SK-N-SH (cell line): Measurements from ENCODE around the gene UMODL1. TPM values are rescaled to one million over a fixed set of nuclear protein-coding genes. Genes with fewer than 3 reads are reported as not detected.

Experiments
- CHD2 ChIP-seq: fragments of 150-350 bp; IDR thresholded peaks from 2 replicates; pipeline ENCODE4 v1.6.1; 2018; ENCODE audit warnings: low read length; ENCODE audit not compliant: partially characterized antibody
- ELF1 ChIP-seq: IDR thresholded peaks from 2 replicates; pipeline ENCODE4 v1.4.0; 2012
- EP300 ChIP-seq, 2 experiments: IDR thresholded peaks; 2 replicates each; pipeline versions ENCODE4 v1.4.0 to v1.6.1; 2012; ENCODE audit warnings: borderline replicate concordance in 1 of 2, low read depth in 1 of 2, low read length in 1 of 2
- FOXM1 ChIP-seq: IDR thresholded peaks from 2 replicates; pipeline ENCODE4 v1.4.0; 2012; ENCODE audit warnings: low read depth, mild to moderate bottlenecking
- JUND ChIP-seq: IDR thresholded peaks from 2 replicates; pipeline ENCODE4 v1.4.0; 2012
- POLR2AphosphoS5 ChIP-seq: IDR thresholded peaks from 2 replicates; pipeline ENCODE4 v1.6.1; 2012; ENCODE audit warnings: low read depth, low read length
- polyA plus RNA-seq, 3 experiments: library from polyadenylated mRNA; depleted of rRNA; stranded (reverse); fragments of >200 nt; gene quantifications; 2 replicates each; pipeline ENCODE4 v1.2.3, GENCODE V29; 2012
- TF ChIP-seq, protein P1 (sequence below): IDR thresholded peaks from 2 replicates; pipeline ENCODE4 v1.6.1; 2012; ENCODE audit warnings: mild to moderate bottlenecking, low read depth, low read length, moderate library complexity
- TF ChIP-seq, protein P2 (sequence below): IDR thresholded peaks from 2 replicates; pipeline ENCODE4; 2012
- TF ChIP-seq, protein P3 (sequence below): IDR thresholded peaks from 2 replicates; pipeline ENCODE4 v1.4.0; 2012; ENCODE audit warnings: low read depth
- TF ChIP-seq, protein P4 (sequence below): fragments of 200-600 bp; sonication (generic); IDR thresholded peaks from 2 replicates; pipeline ENCODE4 v1.6.1; 2017; ENCODE audit warnings: antibody characterized with exemption, mild to moderate bottlenecking, moderate library complexity
- TF ChIP-seq, protein P5 (sequence below): fragments of 150-350 bp; IDR thresholded peaks from 2 replicates; pipeline ENCODE4 v1.6.1; 2017; ENCODE audit warnings: antibody characterized with exemption, low read length, low read depth, borderline replicate concordance

Gene UMODL1
- polyA plus RNA-seq, 1 of the 3 experiments (the other 2 are of a cell fraction): not detected

DNA sequence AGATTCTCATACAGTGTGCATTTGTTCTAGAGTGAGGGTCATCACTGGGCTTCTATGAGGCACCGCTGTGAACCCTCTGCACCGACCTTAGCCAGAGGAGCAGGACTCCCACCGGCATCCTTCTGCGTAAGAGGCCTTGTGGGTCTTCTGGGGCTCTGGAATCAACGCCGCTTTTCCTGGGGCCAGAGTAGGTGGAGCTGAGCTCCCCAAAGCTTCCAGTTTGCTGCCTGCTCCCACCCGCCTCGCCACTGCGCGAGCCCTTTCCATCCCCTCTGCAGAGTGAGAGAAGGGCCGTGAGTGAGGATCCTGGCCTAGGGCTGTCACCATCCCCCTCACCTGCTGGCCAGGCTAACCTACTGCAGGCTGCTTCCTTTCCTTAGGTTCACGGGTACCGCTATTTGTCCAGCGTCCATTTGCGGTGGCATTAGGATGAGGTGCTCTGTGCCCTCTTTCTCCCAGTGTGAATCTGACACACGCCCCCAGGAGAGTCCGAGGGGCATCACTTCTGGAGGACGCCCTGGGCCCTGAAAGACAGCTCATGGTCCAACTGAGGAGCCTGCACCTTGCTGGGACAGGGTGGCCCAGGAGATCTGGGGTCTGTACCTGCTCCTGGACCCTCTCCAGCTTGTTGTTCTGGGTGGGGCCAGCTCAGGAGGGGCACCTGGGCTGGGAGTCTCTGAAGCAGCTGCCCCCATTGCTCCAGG, 36.2 kb downstream of the UMODL1 start (continued):
- TF ChIP-seq, protein P1, sequence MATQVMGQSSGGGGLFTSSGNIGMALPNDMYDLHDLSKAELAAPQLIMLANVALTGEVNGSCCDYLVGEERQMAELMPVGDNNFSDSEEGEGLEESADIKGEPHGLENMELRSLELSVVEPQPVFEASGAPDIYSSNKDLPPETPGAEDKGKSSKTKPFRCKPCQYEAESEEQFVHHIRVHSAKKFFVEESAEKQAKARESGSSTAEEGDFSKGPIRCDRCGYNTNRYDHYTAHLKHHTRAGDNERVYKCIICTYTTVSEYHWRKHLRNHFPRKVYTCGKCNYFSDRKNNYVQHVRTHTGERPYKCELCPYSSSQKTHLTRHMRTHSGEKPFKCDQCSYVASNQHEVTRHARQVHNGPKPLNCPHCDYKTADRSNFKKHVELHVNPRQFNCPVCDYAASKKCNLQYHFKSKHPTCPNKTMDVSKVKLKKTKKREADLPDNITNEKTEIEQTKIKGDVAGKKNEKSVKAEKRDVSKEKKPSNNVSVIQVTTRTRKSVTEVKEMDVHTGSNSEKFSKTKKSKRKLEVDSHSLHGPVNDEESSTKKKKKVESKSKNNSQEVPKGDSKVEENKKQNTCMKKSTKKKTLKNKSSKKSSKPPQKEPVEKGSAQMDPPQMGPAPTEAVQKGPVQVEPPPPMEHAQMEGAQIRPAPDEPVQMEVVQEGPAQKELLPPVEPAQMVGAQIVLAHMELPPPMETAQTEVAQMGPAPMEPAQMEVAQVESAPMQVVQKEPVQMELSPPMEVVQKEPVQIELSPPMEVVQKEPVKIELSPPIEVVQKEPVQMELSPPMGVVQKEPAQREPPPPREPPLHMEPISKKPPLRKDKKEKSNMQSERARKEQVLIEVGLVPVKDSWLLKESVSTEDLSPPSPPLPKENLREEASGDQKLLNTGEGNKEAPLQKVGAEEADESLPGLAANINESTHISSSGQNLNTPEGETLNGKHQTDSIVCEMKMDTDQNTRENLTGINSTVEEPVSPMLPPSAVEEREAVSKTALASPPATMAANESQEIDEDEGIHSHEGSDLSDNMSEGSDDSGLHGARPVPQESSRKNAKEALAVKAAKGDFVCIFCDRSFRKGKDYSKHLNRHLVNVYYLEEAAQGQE: no peak
- TF ChIP-seq CHD2: no peak
- TF ChIP-seq, protein P2, sequence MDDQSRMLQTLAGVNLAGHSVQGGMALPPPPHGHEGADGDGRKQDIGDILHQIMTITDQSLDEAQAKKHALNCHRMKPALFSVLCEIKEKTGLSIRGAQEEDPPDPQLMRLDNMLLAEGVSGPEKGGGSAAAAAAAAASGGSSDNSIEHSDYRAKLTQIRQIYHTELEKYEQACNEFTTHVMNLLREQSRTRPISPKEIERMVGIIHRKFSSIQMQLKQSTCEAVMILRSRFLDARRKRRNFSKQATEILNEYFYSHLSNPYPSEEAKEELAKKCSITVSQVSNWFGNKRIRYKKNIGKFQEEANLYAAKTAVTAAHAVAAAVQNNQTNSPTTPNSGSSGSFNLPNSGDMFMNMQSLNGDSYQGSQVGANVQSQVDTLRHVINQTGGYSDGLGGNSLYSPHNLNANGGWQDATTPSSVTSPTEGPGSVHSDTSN: no peak
- TF ChIP-seq FOXM1: no peak
- no peak for TF ChIP-seq EP300 (IDR thresholded peaks at IDR 0.05; ENCODE audit: borderline replicate concordance in 1 of 2, low read depth in 1 of 2, low read length in 1 of 2)
- TF ChIP-seq, protein P3, sequence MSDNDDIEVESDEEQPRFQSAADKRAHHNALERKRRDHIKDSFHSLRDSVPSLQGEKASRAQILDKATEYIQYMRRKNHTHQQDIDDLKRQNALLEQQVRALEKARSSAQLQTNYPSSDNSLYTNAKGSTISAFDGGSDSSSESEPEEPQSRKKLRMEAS: no peak
- no peak for TF ChIP-seq POLR2AphosphoS5
- TF ChIP-seq JUND: no peak
- no peak for TF ChIP-seq ELF1
- TF ChIP-seq, protein P4, sequence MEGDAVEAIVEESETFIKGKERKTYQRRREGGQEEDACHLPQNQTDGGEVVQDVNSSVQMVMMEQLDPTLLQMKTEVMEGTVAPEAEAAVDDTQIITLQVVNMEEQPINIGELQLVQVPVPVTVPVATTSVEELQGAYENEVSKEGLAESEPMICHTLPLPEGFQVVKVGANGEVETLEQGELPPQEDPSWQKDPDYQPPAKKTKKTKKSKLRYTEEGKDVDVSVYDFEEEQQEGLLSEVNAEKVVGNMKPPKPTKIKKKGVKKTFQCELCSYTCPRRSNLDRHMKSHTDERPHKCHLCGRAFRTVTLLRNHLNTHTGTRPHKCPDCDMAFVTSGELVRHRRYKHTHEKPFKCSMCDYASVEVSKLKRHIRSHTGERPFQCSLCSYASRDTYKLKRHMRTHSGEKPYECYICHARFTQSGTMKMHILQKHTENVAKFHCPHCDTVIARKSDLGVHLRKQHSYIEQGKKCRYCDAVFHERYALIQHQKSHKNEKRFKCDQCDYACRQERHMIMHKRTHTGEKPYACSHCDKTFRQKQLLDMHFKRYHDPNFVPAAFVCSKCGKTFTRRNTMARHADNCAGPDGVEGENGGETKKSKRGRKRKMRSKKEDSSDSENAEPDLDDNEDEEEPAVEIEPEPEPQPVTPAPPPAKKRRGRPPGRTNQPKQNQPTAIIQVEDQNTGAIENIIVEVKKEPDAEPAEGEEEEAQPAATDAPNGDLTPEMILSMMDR: no peak
- TF ChIP-seq, protein P5, sequence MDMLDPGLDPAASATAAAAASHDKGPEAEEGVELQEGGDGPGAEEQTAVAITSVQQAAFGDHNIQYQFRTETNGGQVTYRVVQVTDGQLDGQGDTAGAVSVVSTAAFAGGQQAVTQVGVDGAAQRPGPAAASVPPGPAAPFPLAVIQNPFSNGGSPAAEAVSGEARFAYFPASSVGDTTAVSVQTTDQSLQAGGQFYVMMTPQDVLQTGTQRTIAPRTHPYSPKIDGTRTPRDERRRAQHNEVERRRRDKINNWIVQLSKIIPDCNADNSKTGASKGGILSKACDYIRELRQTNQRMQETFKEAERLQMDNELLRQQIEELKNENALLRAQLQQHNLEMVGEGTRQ: no peak
- TF ChIP-seq, all 33 proteins: peak for 0
